Tibial nerve (tissue), 4 donors: Measurements from ENCODE around the gene TCFL5.

Experiments used
- EP300 ChIP-seq, 2 donors: sonication (generic); formaldehyde crosslinking; IDR thresholded peaks; one replicate each; pipeline ENCODE4 v1.6.1; 2017; ENCODE audit warnings: antibody characterized with exemption in 2 of 2, mild to moderate bottlenecking in 1 of 2
- POLR2A ChIP-seq, 2 donors: fragments of 450-650 bp; IDR thresholded peaks; one replicate each; pipeline ENCODE4 v1.6.1; 2017; ENCODE audit warnings: antibody characterized with exemption in 2 of 2, mild to moderate bottlenecking in 2 of 2, moderate library complexity in 2 of 2
- TF ChIP-seq, protein P1 (sequence below), 5 experiments: fragments of 200-600 bp in 3 of 5; fragments of 450-650 bp in 2 of 5; sonication (generic) in 3 of 5; IDR thresholded peaks; one replicate each; pipeline ENCODE4 v1.5.1; 2016 to 2019; ENCODE audit warnings: antibody characterized with exemption in 5 of 5, mild to moderate bottlenecking in 3 of 5, moderate library complexity in 2 of 5

DNA sequence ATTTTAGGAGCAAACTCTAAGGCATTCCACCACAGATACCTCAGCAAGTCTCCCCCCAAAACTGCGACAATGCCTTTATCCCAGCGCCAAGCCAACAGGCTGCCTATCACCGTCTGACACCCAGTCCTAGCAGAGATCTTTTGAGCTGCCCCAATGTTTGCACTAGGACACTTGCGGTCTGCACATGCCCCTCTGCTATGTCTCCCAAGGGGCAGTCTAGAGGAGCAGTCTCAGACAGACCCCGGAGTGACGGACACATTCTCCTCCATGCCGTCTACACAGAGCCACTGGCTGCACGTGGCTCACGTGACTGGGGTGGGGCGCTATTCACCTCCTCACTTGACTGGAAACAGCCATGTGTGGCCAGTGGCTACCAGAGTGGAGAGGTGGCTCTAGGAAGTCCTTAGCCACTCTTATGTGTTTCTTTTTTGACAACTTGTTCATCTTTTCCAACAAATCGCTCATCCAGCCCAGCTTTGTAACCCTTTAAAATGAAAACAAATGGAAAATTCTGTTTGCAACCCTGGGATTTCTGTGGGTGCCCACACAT is 48.7 kb upstream of the TCFL5 start:
- TF ChIP-seq, protein P1, sequence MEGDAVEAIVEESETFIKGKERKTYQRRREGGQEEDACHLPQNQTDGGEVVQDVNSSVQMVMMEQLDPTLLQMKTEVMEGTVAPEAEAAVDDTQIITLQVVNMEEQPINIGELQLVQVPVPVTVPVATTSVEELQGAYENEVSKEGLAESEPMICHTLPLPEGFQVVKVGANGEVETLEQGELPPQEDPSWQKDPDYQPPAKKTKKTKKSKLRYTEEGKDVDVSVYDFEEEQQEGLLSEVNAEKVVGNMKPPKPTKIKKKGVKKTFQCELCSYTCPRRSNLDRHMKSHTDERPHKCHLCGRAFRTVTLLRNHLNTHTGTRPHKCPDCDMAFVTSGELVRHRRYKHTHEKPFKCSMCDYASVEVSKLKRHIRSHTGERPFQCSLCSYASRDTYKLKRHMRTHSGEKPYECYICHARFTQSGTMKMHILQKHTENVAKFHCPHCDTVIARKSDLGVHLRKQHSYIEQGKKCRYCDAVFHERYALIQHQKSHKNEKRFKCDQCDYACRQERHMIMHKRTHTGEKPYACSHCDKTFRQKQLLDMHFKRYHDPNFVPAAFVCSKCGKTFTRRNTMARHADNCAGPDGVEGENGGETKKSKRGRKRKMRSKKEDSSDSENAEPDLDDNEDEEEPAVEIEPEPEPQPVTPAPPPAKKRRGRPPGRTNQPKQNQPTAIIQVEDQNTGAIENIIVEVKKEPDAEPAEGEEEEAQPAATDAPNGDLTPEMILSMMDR (IDR thresholded peaks at IDR 0.05): no peak
- TF ChIP-seq EP300 (IDR thresholded peaks at IDR 0.05) (no peak), POLR2A (IDR thresholded peaks at IDR 0.05) (no peak)
